SH-SY5Y (cell line): ENCODE measurements around the gene CLIC5.

ENCODE experiments used
- GATA2 ChIP-seq: IDR thresholded peaks from 2 replicates; pipeline ENCODE4 v1.6.1; 2011; ENCODE audit warnings: mild to moderate bottlenecking, low read depth, low read length
- GATA3 ChIP-seq: IDR thresholded peaks from 2 replicates; pipeline ENCODE4 v1.6.1; 2011; ENCODE audit warnings: low read depth, mild to moderate bottlenecking, low read length, moderate library complexity

CLIC5 gene

DNA sequence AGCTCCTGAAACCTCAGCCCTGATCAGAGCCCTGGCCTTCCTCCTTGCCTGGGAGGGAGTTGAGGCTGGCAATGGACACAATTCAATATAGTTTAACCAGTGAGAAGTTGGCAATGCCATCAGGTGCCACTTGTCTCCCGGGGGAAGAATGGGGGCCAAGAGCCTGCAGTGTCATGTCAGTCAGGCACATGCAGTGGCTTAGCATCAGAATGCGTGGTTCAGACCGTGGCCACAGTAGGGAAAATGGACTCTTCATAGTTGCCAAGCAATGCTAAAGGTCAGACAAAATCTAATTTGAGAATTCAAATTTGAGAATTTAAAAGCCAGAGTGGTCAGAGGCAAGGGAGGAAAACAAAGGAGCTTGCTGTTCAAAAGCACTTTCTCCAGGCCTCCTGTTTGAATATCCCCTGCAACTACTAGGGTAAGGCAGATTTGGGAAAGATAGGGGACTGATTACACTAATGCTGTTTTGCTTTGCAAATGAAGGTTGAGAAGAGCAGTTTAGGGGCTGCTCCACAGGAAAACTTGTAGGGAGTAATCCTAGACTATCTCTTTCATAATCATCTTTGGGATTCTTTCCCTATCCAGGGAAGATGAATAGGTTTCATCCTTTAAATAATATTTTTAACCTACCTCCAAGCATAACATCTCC is 33.1 kb upstream of the CLIC5 start:
- TF ChIP-seq GATA2 (no peak), GATA3 (no peak)

DNA sequence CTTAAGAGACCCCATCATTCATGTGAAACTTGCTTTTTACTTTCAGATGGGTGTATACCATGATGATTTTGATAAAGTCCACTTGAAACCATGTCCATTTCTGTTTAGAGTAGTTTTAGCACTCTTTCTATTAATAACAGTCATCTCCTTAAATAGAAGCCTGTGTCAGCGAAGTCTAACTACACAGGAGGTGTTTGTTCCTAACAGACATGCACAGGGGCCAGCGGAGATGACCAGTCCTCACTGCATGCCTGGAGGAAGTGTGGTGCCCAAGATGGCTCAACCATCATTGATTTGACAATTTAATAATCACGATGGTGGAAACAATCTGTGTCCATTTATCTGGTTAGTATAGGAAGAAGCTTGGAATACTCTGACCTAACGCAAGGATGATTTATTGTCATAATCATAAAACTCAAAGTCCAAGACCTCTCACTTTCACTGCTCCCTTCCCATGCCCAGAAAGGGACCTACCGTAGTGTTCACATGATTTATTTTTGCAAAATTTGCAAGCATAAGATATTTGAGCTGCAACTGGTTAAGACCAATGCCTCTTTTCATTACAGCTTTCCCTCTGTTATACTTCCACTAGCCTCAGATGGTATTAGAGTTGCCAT is 31.0 kb upstream of the CLIC5 start:
- no peak for TF ChIP-seq GATA2
- no peak for TF ChIP-seq GATA3

DNA sequence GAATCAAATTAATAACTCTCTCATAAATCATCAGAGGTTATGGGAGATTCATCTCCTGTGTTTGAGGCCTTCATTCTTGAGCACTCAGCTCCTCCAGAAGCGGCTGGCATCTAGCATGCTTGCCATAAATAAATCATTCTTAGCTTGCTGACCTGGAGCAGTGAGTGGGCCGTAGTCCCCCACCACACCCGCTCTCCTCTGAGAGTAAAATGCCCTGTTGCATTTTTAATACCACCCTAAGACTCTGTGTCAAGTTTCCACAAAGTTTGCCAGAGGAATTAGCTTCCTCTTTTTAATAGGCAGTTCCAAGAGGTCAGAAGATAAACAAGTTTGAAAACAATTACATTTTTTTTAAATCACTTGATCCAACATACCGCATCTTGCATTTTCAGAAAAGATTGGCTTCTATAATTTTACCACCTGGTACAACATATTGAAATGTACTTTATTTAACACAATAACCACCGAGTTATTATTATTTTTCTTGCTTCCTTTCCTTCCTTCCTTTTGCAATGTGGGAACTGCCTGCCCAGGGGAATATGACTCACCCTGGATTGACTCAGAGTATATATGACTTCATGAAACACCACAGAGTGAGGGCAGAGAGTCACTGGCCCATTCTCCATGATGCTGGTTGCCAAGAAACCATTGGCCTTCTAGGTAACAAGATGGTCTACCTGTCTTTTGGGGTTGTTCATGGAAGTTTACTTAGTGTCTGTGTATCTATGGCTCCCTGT is 29.4 kb upstream of the CLIC5 start:
- TF ChIP-seq GATA3: no peak
- TF ChIP-seq GATA2: no peak

GRCh38 chr6:46042355-46042999 is 26.8 kb upstream of the CLIC5 start:
- no peak for TF ChIP-seq GATA3
- TF ChIP-seq GATA2: no peak

DNA sequence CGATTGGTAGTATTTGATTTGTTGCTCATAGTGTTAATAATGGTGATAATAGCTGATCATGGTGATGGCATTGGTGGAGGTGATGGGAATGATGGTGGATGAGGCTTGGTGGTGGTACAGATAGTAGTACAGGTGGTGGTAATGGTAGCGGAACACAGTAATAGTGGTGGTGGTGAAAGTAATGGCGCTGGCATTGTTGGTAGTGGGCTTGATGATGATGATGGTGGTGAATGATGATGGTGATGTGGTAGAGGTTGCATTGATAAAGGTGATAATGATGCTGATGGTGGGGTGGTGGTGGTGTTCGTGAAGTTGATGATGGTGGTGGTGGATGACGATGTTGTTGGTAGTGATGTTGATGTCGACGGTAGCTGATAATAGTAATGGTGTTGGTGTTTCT is 24.6 kb upstream of the CLIC5 start:
- TF ChIP-seq GATA3: no peak
- TF ChIP-seq GATA2: no peak

- no peak for TF ChIP-seq GATA2
- no peak for TF ChIP-seq GATA3
Measured at GRCh38 chr6:46039646-46040045, 24.0 kb upstream of the CLIC5 start.

DNA sequence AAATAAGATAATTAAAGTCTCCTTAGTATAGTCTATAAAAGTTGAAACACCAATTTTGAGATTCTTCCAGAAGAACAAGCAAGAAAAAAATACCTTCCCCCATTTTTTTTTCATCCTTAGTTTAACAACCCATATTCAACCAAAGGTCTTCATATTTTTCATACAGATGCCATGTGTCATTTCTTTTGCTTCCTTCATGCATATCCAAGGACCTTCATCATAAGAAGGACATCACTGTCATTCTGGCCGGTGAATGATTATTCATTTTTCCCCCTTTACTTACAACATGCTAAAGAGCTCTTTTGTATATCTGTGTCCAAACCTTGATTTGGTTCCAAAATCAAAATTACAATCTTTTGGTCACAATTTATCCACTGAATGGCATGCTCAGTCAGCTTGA is 21.3 kb upstream of the CLIC5 start:
- TF ChIP-seq GATA2: no peak
- TF ChIP-seq GATA3: no peak

- TF ChIP-seq GATA3 (no peak), GATA2 (no peak)
Measured at GRCh38 chr6:46035242-46035641, 19.6 kb upstream of the CLIC5 start.

DNA sequence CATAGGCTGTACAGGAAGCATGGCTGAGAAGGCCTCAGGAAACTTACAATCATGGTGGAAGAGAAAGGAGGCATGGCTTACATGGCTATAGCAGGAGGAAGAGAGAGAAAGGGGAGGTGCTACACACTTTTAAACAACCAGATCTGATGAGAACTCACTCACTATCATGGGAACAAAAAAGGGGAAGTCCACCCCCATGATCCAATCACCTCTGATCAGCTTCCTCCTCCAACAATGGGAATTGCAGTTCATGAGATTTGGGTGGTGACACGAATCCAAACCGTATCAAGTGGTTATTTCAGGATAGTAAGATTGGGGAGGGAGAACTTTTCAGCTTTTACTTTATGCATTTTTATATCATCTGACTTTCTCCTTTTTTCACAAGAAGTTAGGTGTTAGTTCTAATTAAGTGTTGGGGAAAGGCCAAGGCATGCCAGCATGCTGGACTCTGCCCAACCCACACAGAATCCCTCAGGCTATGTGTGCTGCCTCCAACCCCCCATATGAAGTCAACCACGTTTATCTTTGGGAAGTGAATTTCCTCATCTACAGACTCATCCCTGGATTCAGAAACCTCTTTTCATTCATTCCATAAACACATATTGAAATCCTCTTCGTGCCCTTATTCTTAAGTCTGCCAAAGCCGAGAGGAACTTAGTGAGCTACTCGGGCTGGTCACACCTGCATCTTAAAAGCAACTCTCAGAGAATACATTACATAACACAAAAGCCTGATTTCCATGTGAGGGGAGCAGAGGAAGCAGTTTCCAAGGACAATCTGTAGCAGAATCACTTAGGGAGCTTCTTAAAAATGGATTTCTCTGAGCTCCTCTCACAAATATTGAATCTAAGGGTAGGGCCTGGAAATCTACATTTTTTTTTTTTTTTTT is 16.7 kb upstream of the CLIC5 start:
- TF ChIP-seq GATA2 (no peak), GATA3 (no peak)

DNA sequence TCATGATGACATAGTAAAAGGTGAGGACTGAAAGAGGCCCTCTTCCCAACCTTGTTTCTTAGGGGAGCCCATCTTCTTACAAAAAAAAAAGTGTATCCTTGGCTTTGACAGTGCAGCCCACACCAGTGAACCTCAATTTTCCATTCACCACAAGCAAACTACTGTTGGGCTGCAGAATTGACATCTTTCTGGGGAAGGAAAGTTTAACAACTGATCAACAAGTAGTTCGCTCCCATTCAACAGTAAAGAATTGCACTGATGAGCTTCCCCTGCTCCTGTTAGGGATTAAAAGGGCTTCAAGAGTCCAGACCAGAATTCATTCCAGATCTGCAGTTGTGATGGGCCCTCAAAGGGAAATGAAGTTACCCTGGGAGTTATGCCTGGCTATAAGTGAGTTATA is 13.9 kb upstream of the CLIC5 start:
- no peak for TF ChIP-seq GATA2
- TF ChIP-seq GATA3: no peak

DNA sequence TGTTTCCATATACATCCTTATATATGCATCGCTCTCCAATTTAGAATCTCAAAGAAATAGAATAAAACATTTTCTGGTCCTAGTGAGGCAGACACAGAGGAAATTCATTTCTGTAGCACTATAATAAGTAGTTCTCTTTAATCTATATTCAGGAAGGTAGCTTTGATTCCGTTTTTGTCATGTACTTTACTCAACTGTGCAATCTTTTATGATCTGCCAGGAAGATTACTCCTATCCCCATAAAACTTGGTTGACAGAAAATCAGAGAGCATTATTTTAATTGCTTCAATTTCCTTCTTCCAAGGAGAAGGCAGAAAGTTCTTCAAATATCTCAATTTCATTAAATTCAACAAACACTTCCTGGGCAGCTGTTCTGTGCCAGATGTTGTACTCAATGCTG is 10.6 kb upstream of the CLIC5 start:
- no peak for TF ChIP-seq GATA2
- TF ChIP-seq GATA3: no peak

- TF ChIP-seq GATA3 (no peak), GATA2 (no peak)
Measured at GRCh38 chr6:46025573-46025972, 9.9 kb upstream of the CLIC5 start.

GRCh38 chr6:46024124-46024769 is 8.6 kb upstream of the CLIC5 start:
- TF ChIP-seq GATA2 (no peak), GATA3 (no peak)
